ENCODE results near the gene AGBL4.

- TF ChIP-seq, protein P1, sequence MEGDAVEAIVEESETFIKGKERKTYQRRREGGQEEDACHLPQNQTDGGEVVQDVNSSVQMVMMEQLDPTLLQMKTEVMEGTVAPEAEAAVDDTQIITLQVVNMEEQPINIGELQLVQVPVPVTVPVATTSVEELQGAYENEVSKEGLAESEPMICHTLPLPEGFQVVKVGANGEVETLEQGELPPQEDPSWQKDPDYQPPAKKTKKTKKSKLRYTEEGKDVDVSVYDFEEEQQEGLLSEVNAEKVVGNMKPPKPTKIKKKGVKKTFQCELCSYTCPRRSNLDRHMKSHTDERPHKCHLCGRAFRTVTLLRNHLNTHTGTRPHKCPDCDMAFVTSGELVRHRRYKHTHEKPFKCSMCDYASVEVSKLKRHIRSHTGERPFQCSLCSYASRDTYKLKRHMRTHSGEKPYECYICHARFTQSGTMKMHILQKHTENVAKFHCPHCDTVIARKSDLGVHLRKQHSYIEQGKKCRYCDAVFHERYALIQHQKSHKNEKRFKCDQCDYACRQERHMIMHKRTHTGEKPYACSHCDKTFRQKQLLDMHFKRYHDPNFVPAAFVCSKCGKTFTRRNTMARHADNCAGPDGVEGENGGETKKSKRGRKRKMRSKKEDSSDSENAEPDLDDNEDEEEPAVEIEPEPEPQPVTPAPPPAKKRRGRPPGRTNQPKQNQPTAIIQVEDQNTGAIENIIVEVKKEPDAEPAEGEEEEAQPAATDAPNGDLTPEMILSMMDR (IDR thresholded peaks at IDR 0.05): no peak
- TF ChIP-seq POLR2A (IDR thresholded peaks at IDR 0.05): no peak
Measured at GRCh38 chr1:48898894-48899293, 1124.9 kb downstream of the AGBL4 start.

Data from lower leg skin (tissue), 3 donors.